Activated T-helper 1 cell treated with anti-CD3 and anti-CD28 coated beads, Interleukin-12 subunit alpha, Interleukin-12 subunit beta, Interleukin-2, Interleukin-4 antibody, amounts not matched to agents 30 ng/mL and 10 ng/mL and 1 ng/mL, durations not matched to agents 14 hours and 24 hours and 36 hours (primary cell): ENCODE measurements around the gene TFEB. TPM values are rescaled to one million over a fixed set of nuclear protein-coding genes. Genes with fewer than 3 reads are reported as not detected.

Experiments
- DNase-seq: peaks from one replicate; pipeline ENCODE4 v3.0.0; 2021; ENCODE audit warnings: low spot score
- H3K27ac Mint-ChIP-seq: one replicate; pipeline ENCODE4 v1.8.0; 2021; ENCODE audit warnings: mild to moderate bottlenecking, mixed read lengths
- H3K27me3 Mint-ChIP-seq: one replicate; pipeline ENCODE4 v1.8.0; 2022; ENCODE audit warnings: mild to moderate bottlenecking, moderate library complexity, mixed read lengths; ENCODE audit not compliant: insufficient read depth
- H3K36me3 Mint-ChIP-seq: one replicate; pipeline ENCODE4 v1.8.0; 2021; ENCODE audit warnings: low read depth, mixed read lengths
- H3K4me1 Mint-ChIP-seq: one replicate; pipeline ENCODE4 v1.8.0; 2021; ENCODE audit warnings: low read depth, mixed read lengths
- H3K4me3 Mint-ChIP-seq: one replicate; pipeline ENCODE4 v1.8.0; 2021; ENCODE audit warnings: mild to moderate bottlenecking, moderate library complexity, mixed read lengths
- H3K9me3 Mint-ChIP-seq: one replicate; pipeline ENCODE4 v1.8.0; 2021; ENCODE audit warnings: mixed read lengths
- intact Hi-C: fragments of 100-400 bp; cut with micrococcal nuclease; formaldehyde crosslinking; loops from one replicate; pipeline ENCODE4 v1.15.1; 2024
- total RNA-seq: library from RNA; stranded (reverse); gene quantifications from 2 replicates; pipeline ENCODE4 v1.2.3, GENCODE V29; 2022

Gene TFEB
- total RNA-seq, 1 donor from 2014 or later: 17.2 TPM

GRCh38 chr6:41678511-41679084, 56.8 kb downstream of the TFEB start:
- Mint-ChIP-seq H3K36me3 (no peaks in the 10 kb centered on the region), H3K4me3 (no peak overlapping the region), H3K27me3 (peaks cover 11% of the 10 kb centered on the region), H3K4me1 (peaks cover 2% of the 10 kb centered on the region), H3K9me3 (no peaks in the 10 kb centered on the region), H3K27ac (no peak overlapping the region)
- no peak for DNase-seq
- intact Hi-C loops: no loop called here

- Mint-ChIP-seq H3K4me3 (no peak overlapping the region), H3K9me3 (no peaks in the 10 kb centered on the region), H3K36me3 (no peaks in the 10 kb centered on the region), H3K27ac (no peak overlapping the region), H3K27me3 (peaks cover 11% of the 10 kb centered on the region), H3K4me1 (no peaks in the 10 kb centered on the region)
- DNase-seq: no peak
- intact Hi-C loops: no loop called here
These were observed 58.1 kb downstream of the TFEB start for GRCh38 chr6:41677124-41677921.

- H3K4me1 Mint-ChIP-seq: no peaks in the 10 kb centered on the region
- DNase-seq: no peak
- H3K4me3 Mint-ChIP-seq: no peak overlapping the region
- intact Hi-C loops: no loop called here
- no peak overlapping the region for H3K27ac Mint-ChIP-seq
- H3K27me3 Mint-ChIP-seq: peaks cover 15% of the 10 kb centered on the region
- no peaks in the 10 kb centered on the region for H3K36me3 Mint-ChIP-seq
- no peaks in the 10 kb centered on the region for H3K9me3 Mint-ChIP-seq
These were observed 59.0 kb downstream of the TFEB start for GRCh38 chr6:41676431-41676830.

GRCh38 chr6:41675992-41676391, 59.4 kb downstream of the TFEB start:
- Mint-ChIP-seq H3K27me3 (peaks cover 15% of the 10 kb centered on the region), H3K9me3 (no peaks in the 10 kb centered on the region), H3K4me3 (no peak overlapping the region), H3K4me1 (no peaks in the 10 kb centered on the region), H3K27ac (no peak overlapping the region), H3K36me3 (no peaks in the 10 kb centered on the region)
- intact Hi-C loops: no loop called here
- no peak for DNase-seq

GRCh38 chr6:41675176-41675775, 60.1 kb downstream of the TFEB start:
- intact Hi-C loops: no loop called here
- no peaks in the 10 kb centered on the region for H3K9me3 Mint-ChIP-seq
- H3K27ac Mint-ChIP-seq: no peak overlapping the region
- H3K27me3 Mint-ChIP-seq: peaks cover 17% of the 10 kb centered on the region
- H3K4me3 Mint-ChIP-seq: no peak overlapping the region
- H3K4me1 Mint-ChIP-seq: no peaks in the 10 kb centered on the region
- no peaks in the 10 kb centered on the region for H3K36me3 Mint-ChIP-seq
- no peak for DNase-seq

GRCh38 chr6:41674231-41675000, 61.0 kb downstream of the TFEB start:
- no peaks in the 10 kb centered on the region for H3K4me1 Mint-ChIP-seq
- no peaks in the 10 kb centered on the region for H3K9me3 Mint-ChIP-seq
- H3K27me3 Mint-ChIP-seq: peaks cover 17% of the 10 kb centered on the region
- DNase-seq: no peak
- H3K27ac Mint-ChIP-seq: no peak overlapping the region
- intact Hi-C loops: no loop called here
- H3K4me3 Mint-ChIP-seq: no peak overlapping the region
- H3K36me3 Mint-ChIP-seq: no peaks in the 10 kb centered on the region

GRCh38 chr6:41673704-41674000, 61.8 kb downstream of the TFEB start:
- no peaks in the 10 kb centered on the region for H3K36me3 Mint-ChIP-seq
- peaks cover 17% of the 10 kb centered on the region for H3K27me3 Mint-ChIP-seq
- no peaks in the 10 kb centered on the region for H3K4me1 Mint-ChIP-seq
- H3K9me3 Mint-ChIP-seq: no peaks in the 10 kb centered on the region
- intact Hi-C loops: no loop called here
- no peak for DNase-seq
- no peak overlapping the region for H3K27ac Mint-ChIP-seq
- H3K4me3 Mint-ChIP-seq: no peak overlapping the region

- no peaks in the 10 kb centered on the region for H3K9me3 Mint-ChIP-seq
- no peak for DNase-seq
- no peak overlapping the region for H3K4me3 Mint-ChIP-seq
- no peaks in the 10 kb centered on the region for H3K36me3 Mint-ChIP-seq
- peaks cover 19% of the 10 kb centered on the region for H3K27me3 Mint-ChIP-seq
- no peaks in the 10 kb centered on the region for H3K4me1 Mint-ChIP-seq
- intact Hi-C loops: no loop called here
- H3K27ac Mint-ChIP-seq: no peak overlapping the region
These were observed 62.3 kb downstream of the TFEB start for GRCh38 chr6:41672816-41673703.

- H3K4me3 Mint-ChIP-seq: no peak overlapping the region
- no peaks in the 10 kb centered on the region for H3K36me3 Mint-ChIP-seq
- peaks cover 26% of the 10 kb centered on the region for H3K27me3 Mint-ChIP-seq
- no peak for DNase-seq
- no peak overlapping the region for H3K27ac Mint-ChIP-seq
- H3K9me3 Mint-ChIP-seq: no peaks in the 10 kb centered on the region
- intact Hi-C loops: no loop called here
- H3K4me1 Mint-ChIP-seq: no peaks in the 10 kb centered on the region
These were observed 63.4 kb downstream of the TFEB start for GRCh38 chr6:41672016-41672415.

- Mint-ChIP-seq H3K36me3 (no peaks in the 10 kb centered on the region), H3K27me3 (peaks cover 26% of the 10 kb centered on the region), H3K4me1 (no peaks in the 10 kb centered on the region), H3K9me3 (no peaks in the 10 kb centered on the region), H3K27ac (no peak overlapping the region), H3K4me3 (no peak overlapping the region)
- DNase-seq: no peak
- intact Hi-C loops: no loop called here
These were observed 64.0 kb downstream of the TFEB start for GRCh38 chr6:41671376-41671775.

GRCh38 chr6:41670703-41671360, 64.6 kb downstream of the TFEB start:
- DNase-seq: no peak
- H3K4me3 Mint-ChIP-seq: no peak overlapping the region
- H3K9me3 Mint-ChIP-seq: no peaks in the 10 kb centered on the region
- no peaks in the 10 kb centered on the region for H3K4me1 Mint-ChIP-seq
- intact Hi-C loops: no loop called here
- H3K27ac Mint-ChIP-seq: no peak overlapping the region
- peaks cover 26% of the 10 kb centered on the region for H3K27me3 Mint-ChIP-seq
- no peaks in the 10 kb centered on the region for H3K36me3 Mint-ChIP-seq

GRCh38 chr6:41668968-41669367, 66.4 kb downstream of the TFEB start:
- Mint-ChIP-seq H3K4me1 (no peaks in the 10 kb centered on the region), H3K9me3 (no peaks in the 10 kb centered on the region), H3K36me3 (no peaks in the 10 kb centered on the region), H3K27me3 (peaks cover 20% of the 10 kb centered on the region), H3K4me3 (no peak overlapping the region), H3K27ac (no peak overlapping the region)
- DNase-seq: no peak
- intact Hi-C loops: no loop called here
